ENCODE results near the gene DNAJB5.
"Not testable (repeated sequence)": the region's sequence is repeated elsewhere in the genome, so short reads cannot be mapped to it uniquely, and the experiment has no call there.

Gene DNAJB5

GRCh38 chr9:35000535-35001284 lies 11.2 kb downstream of the DNAJB5 start:
- DNase-seq (ENCODE audit: low spot score) = no peak

- DNase-seq (ENCODE audit: low spot score) = no peak
These were observed 11.7 kb downstream of the DNAJB5 start for GRCh38 chr9:35001285-35001677.

- no peak for DNase-seq (ENCODE audit: low spot score)
These were observed 12.4 kb downstream of the DNAJB5 start for GRCh38 chr9:35001803-35002502.

DNA sequence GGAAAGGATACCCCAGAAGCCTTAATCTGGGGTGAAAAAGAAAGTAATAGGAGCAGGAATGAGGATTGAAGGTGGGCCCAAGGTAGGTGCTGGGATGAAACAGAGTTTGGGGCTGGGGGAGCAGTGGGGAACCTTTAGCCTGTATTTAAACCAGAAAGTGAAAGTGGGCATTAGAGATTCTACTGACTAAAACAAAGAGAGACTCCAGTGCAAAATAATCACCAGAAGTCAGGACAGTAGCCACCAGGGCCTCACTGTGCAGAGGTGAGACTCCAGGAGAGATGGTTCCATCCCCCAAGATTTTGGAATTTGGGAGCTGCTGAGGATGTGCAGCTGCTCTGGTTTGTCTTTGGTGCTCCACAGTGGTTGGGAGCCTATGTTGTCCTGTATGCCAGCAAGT lies 13.1 kb downstream of the DNAJB5 start:
- no peak for DNase-seq (ENCODE audit: low spot score)

- not testable (repeated sequence) for DNase-seq (ENCODE audit: low spot score)
These were observed 14.8 kb downstream of the DNAJB5 start for GRCh38 chr9:35004299-35004698.

DNA sequence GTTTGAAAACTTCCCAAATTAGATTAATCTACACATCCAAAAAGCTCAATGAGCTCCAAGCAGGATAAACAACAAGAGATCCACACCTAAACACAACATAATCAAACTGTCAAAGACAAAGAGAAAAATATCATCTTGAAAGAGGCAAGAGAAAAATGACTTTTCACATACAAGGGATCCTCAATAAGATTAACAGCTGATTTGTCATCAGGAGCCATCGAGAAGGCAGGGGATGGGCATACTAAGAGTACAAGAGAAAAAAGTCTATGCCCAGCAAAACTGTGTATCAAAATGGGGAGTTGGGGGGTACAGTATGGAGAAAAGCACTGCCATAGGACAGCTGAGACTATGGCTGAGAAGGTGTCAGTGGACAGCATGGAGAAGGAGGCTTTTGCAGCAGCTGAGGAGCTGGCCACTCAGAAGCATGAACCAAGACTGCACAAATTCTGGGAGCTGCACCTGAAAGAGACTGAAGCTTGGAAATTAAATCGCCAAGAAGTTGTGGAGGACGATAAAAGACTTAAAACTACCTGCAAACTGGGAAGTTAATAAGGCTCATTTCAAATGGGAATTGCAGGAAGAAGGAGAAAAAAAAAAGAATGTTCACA lies 20.9 kb downstream of the DNAJB5 start:
- DNase-seq (ENCODE audit: low spot score) = no peak

GRCh38 chr9:35014517-35014916 lies 25.0 kb downstream of the DNAJB5 start:
- DNase-seq (ENCODE audit: low spot score) = no peak

GRCh38 chr9:35023443-35023842 lies 33.9 kb downstream of the DNAJB5 start:
- DNase-seq (ENCODE audit: low spot score) = not testable (repeated sequence)

DNA sequence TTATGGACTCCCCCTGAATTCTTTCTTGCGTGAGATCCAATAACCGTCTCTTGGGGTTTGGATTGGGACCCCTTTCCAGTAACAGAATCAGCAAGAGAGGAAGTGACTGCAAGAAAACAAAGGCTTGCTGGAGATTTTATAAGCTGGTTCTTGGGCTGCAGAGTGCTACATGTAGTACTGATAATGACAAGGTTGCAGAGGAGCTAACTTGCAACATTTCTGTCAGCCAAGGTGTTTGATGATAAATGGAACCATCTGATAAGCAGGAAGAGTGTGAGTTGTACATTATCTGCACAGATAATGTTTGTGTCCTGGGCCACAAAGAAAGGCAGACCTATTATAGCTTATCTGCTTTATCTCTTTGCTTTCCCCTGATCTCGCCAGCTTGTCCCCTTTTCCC lies 37.1 kb downstream of the DNAJB5 start:
- DNase-seq (ENCODE audit: low spot score) = no peak

DNA sequence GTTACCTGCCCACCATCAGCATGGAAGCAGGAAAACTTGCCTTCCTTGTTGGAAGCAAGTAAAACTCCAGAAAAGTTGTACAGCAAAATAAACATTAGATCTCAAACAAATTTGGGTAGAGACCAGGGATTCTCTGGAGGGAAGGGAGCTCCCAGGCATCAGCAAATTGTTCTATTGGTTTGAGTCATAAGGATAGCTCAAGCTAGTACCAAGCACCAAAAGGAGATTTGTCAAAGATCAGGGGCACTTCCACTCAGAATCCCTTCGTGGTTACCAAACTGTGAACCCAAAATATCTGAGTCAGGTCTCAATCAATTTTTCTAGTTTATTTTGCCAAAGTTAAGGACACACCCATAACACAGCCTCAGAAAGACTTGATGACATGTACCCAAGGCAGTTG lies 37.8 kb downstream of the DNAJB5 start:
- DNase-seq (ENCODE audit: low spot score) = no peak

GRCh38 chr9:35027860-35028259 lies 38.3 kb downstream of the DNAJB5 start:
- no peak for DNase-seq (ENCODE audit: low spot score)

- no peak for DNase-seq (ENCODE audit: low spot score)
These were observed 38.8 kb downstream of the DNAJB5 start for GRCh38 chr9:35028341-35028740.

GRCh38 chr9:35029241-35029640 lies 39.7 kb downstream of the DNAJB5 start:
- DNase-seq (ENCODE audit: low spot score) = no peak

DNA sequence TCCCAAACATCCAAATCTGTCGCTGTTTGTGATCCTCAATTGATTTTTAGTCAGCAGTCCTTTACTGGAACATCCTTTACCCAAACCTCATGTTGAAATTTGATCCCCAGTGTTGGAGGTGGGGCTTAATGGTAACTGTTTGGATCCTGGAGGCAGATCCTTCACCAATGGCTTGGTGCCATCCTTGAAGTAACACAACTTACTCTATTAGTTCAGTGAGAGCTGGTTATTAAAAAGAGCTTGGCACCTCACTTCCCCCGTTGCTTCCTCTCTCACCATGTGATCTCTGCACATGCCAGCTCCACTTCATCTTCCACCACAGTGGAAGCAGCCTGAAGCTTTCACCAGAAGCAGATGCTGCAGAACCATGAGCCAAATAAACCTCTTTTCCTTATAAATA lies 40.3 kb downstream of the DNAJB5 start:
- DNase-seq (ENCODE audit: low spot score) = peak; percentile 42

DNA sequence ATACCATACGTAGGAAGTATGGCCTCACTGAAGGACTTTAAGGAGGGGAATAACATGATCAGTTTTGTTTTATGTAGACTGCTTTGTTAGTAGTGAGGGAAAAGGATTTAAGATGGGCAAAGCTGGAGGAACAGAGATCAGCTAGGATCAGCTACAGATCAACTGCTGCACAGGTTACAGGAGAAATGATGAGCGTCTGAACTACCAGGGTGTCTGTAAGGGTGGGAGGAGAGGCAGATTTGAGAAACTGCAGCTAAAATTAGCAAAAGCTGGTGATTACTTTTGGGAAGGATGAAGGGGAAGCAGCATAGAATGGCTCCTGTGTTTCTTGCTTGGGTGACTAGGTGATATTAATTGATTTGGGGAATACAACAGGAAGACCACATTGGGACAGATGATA lies 43.6 kb downstream of the DNAJB5 start:
- DNase-seq (ENCODE audit: low spot score) = no peak

DNA sequence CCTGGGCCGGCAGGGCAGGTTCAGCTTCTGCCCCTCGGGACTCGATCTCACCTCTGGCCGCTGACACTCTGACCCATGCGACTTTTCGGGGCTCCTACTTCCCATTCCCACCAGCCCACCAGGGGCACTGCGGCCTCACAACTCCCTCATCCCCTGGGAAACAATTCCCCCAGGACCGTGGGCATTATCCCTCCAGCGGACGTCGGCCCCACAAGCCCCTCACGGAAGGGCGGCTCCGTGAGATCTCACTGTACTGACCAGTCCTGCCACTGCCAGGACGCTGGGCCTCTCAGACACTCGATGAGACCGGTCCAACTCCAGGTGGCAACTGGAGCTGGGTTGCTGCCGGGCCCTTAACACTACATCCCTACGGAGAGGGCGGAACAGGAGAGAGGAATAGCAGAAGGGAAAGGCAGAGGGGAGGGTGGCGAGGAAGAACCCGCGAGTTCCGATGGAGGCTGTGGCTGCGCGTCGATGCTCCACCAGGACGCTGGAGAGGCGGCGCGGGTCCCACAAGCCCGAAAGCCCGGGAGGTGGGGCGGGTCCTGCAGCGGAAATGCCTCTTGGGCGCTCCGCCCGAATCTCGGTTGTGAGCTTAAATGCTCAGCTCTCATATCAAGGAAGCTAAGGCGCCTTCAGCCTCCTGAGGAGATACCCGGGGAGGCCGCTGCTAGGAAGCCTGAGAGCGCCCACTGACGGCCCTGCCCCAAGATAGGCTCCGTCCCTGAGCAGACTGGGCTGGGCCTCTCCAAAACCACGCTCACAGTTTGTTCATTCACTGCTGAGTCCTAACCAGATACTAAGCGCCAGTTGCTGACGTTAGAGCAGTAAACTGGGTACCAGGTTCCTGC lies 46.5 kb downstream of the DNAJB5 start:
- no peak for DNase-seq (ENCODE audit: low spot score)

DNA sequence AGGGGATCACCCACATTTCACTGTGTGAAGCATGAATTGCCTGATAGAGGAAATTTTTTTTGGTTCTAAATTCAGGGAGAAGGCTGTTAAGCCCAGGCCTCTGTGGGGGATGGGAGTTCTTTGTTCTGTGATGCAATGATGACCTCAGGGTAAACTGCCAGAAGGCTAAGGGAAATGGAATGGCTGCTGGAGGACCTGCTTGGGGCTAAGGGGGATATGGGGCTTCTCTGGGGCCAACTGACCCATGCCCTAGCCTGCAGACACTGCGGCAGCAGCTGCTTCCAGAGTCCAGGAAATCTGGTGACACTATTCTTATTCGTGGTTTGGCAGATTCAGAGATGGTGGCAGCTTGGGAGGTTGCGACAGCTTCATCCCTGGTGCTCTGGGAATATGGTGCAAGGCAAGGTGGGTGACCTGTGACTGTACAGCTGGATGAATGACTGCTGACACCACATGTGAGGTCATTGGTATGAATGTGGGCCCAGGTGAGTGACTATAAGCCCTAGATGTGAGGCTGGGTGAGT lies 52.6 kb downstream of the DNAJB5 start:
- DNase-seq (ENCODE audit: low spot score) = no peak

GRCh38 chr9:35042891-35043545 lies 53.5 kb downstream of the DNAJB5 start:
- DNase-seq (ENCODE audit: low spot score) = no peak

DNA sequence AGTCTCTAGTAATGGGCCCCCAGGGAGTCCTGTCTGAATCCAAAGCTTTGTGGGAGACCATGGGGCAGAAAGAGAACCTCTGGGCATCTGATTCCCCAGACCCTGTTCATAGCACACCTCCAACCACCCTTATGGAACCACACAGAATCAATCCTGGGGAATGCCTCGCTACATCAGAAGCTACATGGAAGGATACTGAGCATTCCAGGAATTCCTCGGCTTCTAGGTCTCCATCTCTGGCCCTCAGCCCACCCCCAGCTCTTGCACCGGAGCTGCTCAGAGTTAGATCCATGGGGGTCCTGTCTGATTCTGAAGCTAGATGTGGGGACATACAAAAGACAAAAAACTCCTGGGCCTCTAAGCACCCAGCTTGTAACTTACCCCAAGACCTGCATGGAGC lies 54.5 kb downstream of the DNAJB5 start:
- no peak for DNase-seq (ENCODE audit: low spot score)

All from cerebellar cortex (tissue), 1 donor.